AG04450 (cell line): ENCODE results near the gene UACA. TPM values are rescaled to one million over a fixed set of nuclear protein-coding genes. Genes with fewer than 3 reads are reported as not detected.
"Not testable (repeated sequence)": the region's sequence is repeated elsewhere in the genome, so short reads cannot be mapped to it uniquely, and the experiment has no call there.

Experiments
- CTCF ChIA-PET: fragments of 300-600, 350-600 bp; formaldehyde crosslinking; extraction: SDS; loops from one replicate; lab custom pipeline; 2022; ENCODE audit warnings: antibody characterized with exemption, inconsistent platforms; lab: Charles Lee
- POLR2A ChIA-PET: fragments of 350-600 bp; formaldehyde crosslinking; extraction: SDS; loops from one replicate; lab custom pipeline; 2021; ENCODE audit warnings: antibody characterized with exemption, inconsistent platforms; lab: Yijun Ruan, JAX
- DNase-seq: peaks from one replicate; pipeline ENCODE4 v3.0.0-alpha.2; 2011; ENCODE audit warnings: low read depth, low spot score
- H3K27ac ChIP-seq: one replicate; pipeline ENCODE4 v1.5.1; 2012; ENCODE audit warnings: low read depth, low read length, control low read depth
- H3K27me3 ChIP-seq: one replicate; pipeline ENCODE4 v1.6.0; 2012; ENCODE audit warnings: low read length; ENCODE audit not compliant: control insufficient read depth, insufficient read depth
- H3K4me3 ChIP-seq: 2 replicates; pipeline ENCODE4 v1.5.1; 2011; ENCODE audit warnings: mild to moderate bottlenecking, low read depth, low read length, control low read depth
- H3K9me3 ChIP-seq: 2 replicates; pipeline ENCODE4 v1.5.1; 2012; ENCODE audit warnings: low read length; ENCODE audit not compliant: control insufficient read depth, insufficient read depth
- CTCF ChIP-seq: IDR thresholded peaks from 2 replicates; pipeline ENCODE4 v1.5.1; 2011; ENCODE audit warnings: low read depth, low read length, control low read depth, inconsistent platforms
- polyA plus RNA-seq: library from polyadenylated mRNA; depleted of rRNA; stranded (reverse); fragments of >200 nt; gene quantifications from 2 replicates; pipeline ENCODE4 v1.2.3, GENCODE V29; 2011

Gene UACA
- polyA plus RNA-seq, 1 experiment, result 134 TPM

GRCh38 chr15:70625438-70625837 lies 137.9 kb downstream of the UACA start:
- Histone ChIP-seq H3K9me3 (peaks cover 7% of the 10 kb centered on the region), H3K27ac (no peak overlapping the region), H3K27me3 (no peaks in the 10 kb centered on the region), H3K4me3 (no peak overlapping the region)
- TF ChIP-seq CTCF, result no peak
- ChIA-PET CTCF (interaction anchor here (0.5 kb wide), 1 partner anchor 430 kb away, joined by 3 read pairs; no protein-coding TSS in a partner anchor), POLR2A (no interaction called here)
- no peak for DNase-seq

GRCh38 chr15:70625011-70625410 lies 138.3 kb downstream of the UACA start:
- H3K9me3 ChIP-seq, result peaks cover 7% of the 10 kb centered on the region
- H3K27me3 ChIP-seq, result no peaks in the 10 kb centered on the region
- H3K4me3 ChIP-seq, result no peak overlapping the region
- H3K27ac ChIP-seq, result no peak overlapping the region
- CTCF ChIA-PET, result no interaction called here
- no peak for DNase-seq
- POLR2A ChIA-PET, result no interaction called here
- no peak for TF ChIP-seq CTCF

GRCh38 chr15:70618929-70619328 lies 144.4 kb downstream of the UACA start:
- Histone ChIP-seq H3K9me3 (peaks cover 4% of the 10 kb centered on the region), H3K4me3 (no peak overlapping the region), H3K27me3 (no peaks in the 10 kb centered on the region), H3K27ac (no peak overlapping the region)
- no peak for DNase-seq
- POLR2A ChIA-PET, result no interaction called here
- CTCF ChIA-PET, result no interaction called here
- no peak for TF ChIP-seq CTCF

GRCh38 chr15:70617911-70618287 lies 145.5 kb downstream of the UACA start:
- Histone ChIP-seq H3K9me3 (no peaks in the 10 kb centered on the region), H3K4me3 (no peak overlapping the region), H3K27ac (no peak overlapping the region), H3K27me3 (no peaks in the 10 kb centered on the region)
- ChIA-PET POLR2A (no interaction called here), CTCF (no interaction called here)
- no peak for DNase-seq
- TF ChIP-seq CTCF, result no peak

- CTCF ChIA-PET, result no interaction called here
- no peak overlapping the region for H3K27ac ChIP-seq
- no peak overlapping the region for H3K4me3 ChIP-seq
- no peaks in the 10 kb centered on the region for H3K27me3 ChIP-seq
- H3K9me3 ChIP-seq, result no peaks in the 10 kb centered on the region
- POLR2A ChIA-PET, result no interaction called here
- TF ChIP-seq CTCF, result no peak
- DNase-seq, result no peak
Measured at GRCh38 chr15:70617076-70617910, 146.1 kb downstream of the UACA start.

GRCh38 chr15:70616311-70616756 lies 147.0 kb downstream of the UACA start:
- DNase-seq, H3K27ac ChIP-seq, H3K4me3 ChIP-seq, H3K9me3 ChIP-seq, CTCF ChIA-PET, H3K27me3 ChIP-seq: not testable (repeated sequence)
- POLR2A ChIA-PET, result interaction anchor here (0.7 kb wide), 1 partner anchor 20 kb away, joined by 3 read pairs; no protein-coding TSS in a partner anchor
